VCaP (cell line): ENCODE results near the gene TSPYL4.

ENCODE experiments used
- H3K27ac ChIP-seq: fragments of 450-650 bp; 2 replicates; pipeline ENCODE4 v1.5.1; 2017
- TF ChIP-seq, protein P1 (sequence below): fragments of 450-650 bp; conservative IDR thresholded peaks from 2 replicates; pipeline ENCODE4 v1.5.1; 2017; ENCODE audit warnings: mild to moderate bottlenecking, moderate library complexity

TSPYL4 gene

DNA sequence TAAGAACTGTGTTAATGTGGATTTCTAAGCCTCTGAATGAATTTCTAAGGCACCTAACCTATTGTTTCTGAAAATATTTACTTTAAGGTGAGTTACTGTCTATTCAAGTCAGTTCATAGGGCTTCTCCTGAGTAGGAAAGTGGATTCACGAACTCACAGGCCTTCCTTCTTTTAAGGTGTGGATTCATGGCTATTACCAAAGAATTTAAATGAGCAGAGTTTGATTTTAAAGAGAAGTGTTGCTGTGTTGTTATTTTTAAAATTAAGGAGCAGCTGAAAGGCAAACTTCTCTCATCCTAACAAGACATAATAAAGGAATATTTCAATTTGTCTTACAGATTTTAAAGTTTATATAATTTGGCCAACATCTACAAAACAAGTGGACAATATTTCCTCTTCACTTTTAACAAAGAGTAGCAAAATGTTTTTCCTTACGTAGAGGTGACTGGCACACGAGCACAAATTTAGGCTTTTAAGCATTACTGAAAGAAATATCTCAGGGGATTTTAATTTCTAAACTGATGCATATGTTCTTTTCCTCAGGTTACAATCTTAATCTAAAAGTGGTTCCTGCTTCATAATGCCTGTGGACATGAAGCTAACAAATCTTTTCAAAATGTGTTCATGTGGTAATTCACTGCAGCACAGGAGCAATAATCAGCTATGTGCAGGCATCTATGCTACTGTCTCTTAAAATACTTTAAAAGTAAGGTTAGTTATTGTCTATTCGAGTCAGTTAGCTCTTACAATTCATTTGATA lies 602 bp upstream of the TSPYL4 start:
- H3K27ac ChIP-seq, result peak overlapping the region; percentile 92
- TF ChIP-seq, protein P1, sequence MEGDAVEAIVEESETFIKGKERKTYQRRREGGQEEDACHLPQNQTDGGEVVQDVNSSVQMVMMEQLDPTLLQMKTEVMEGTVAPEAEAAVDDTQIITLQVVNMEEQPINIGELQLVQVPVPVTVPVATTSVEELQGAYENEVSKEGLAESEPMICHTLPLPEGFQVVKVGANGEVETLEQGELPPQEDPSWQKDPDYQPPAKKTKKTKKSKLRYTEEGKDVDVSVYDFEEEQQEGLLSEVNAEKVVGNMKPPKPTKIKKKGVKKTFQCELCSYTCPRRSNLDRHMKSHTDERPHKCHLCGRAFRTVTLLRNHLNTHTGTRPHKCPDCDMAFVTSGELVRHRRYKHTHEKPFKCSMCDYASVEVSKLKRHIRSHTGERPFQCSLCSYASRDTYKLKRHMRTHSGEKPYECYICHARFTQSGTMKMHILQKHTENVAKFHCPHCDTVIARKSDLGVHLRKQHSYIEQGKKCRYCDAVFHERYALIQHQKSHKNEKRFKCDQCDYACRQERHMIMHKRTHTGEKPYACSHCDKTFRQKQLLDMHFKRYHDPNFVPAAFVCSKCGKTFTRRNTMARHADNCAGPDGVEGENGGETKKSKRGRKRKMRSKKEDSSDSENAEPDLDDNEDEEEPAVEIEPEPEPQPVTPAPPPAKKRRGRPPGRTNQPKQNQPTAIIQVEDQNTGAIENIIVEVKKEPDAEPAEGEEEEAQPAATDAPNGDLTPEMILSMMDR, result no peak

DNA sequence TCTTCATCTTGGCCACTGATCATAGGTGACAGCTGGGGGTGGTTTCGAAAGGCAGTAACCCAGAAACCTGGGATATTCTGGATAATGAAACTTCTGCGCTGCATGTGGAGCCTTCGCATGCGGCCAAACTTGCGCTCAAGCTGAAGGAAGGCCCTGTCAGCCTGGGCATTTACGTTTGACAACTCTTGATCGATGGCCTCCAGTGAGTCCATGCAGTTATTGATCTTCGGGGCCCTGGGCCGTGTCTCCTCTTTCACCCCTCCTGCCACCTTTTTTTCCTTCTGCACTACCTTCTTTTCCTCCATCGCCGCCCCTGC lies 729 bp downstream of the TSPYL4 start:
- H3K27ac ChIP-seq, result peak overlapping the region; percentile 92
- TF ChIP-seq, protein P1, result no peak

DNA sequence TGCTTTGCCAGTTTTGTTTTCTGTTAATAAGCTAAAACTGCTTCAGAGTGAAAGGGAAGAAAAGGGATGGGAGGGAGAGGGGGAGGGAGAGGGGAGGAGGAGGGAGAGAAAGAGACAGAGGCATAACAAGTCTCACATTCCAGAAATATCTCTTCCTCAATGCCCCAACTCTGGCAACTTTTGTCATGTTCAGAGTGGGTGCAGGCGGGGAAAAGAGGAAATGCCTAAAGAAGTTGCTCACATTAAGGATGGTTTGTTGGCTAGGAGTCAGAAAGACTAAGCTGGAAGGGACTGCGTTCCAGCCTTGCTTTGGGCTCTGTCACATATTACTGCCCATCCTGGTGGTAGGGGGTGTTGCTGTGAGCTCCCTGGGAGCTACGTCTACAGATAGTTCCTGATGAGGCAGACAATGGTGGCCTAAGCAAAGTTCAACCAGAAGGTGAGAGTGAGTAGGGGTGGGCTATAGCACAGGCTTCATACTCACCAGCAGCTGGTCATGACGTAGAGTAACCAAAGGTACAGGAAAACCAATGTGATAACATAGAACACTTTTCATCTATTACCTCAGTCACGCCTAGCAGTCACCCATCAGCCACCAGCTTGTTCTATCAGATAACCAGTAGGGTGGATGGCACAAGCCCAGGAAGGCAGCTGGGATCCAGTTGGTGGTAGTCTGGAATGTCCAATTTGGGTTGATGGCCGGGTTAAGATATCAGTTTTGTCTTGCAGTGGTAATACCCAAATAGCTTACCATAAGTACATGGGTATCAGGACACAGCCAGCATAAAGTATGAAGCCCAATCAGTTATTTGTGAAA lies 2.1 kb downstream of the TSPYL4 start:
- H3K27ac ChIP-seq, result no peak overlapping the region
- TF ChIP-seq, protein P1, result no peak

DNA sequence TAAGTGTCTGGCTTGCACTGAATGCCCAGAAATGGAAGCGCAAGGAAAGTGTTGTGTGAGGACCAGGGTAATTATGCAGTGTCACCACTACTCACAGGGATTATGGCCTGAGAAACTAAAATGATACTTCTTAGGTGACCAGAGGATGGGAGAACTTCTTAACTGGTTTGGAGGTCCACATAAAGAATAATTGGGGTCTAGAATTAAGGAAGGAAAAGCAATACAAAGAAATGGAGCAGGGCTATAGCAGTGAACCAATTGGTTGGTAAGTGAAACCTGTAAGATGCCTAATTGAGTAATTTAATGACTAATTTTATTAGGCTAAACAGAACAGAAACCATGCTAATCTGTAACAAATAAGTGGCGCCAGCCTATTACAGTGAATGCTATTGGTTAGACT lies 5.3 kb downstream of the TSPYL4 start:
- peak overlapping the region; percentile 32 for H3K27ac ChIP-seq
- TF ChIP-seq, protein P1, result no peak

DNA sequence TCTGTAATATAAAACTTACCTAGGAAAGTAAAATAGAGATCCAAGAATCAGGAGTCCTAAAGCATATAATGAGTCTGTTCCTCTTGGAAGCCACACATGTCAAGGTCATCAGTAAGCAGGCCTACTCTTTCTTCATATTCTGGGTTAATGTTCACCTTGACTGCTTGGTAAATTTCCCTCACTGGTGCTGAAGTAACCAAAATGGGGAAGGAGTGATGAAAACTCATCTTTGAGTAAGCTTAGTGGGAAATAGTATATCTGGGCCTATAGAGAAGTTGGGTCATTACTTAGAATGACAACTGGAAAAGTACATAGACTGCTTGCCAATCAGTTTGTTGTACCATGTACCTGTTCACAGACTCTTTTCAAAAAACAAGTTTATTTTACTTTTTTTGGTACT lies 6.6 kb downstream of the TSPYL4 start:
- TF ChIP-seq, protein P1, result no peak
- no peak overlapping the region; the same call in 1 of the 2 replicates for H3K27ac ChIP-seq

DNA sequence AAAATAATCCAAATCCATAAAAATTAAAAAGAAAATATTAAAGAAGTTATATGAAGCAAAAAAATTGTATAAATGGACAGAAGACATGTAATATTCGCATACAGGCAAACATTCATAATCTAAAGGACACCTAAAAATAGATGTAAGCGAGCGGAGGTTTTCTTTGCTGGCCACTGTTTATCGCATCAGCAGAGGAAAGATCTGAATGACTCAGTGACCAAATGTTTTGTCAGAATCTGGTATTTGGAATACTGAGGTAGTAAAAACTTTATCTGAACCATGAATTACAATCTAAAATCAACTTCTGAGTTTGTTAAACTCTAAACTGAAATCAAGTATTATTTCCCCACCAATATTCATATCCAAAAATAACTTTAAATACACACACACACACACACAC lies 7.8 kb downstream of the TSPYL4 start:
- TF ChIP-seq, protein P1, result no peak
- no peak overlapping the region; the same call in 1 of the 2 replicates for H3K27ac ChIP-seq

DNA sequence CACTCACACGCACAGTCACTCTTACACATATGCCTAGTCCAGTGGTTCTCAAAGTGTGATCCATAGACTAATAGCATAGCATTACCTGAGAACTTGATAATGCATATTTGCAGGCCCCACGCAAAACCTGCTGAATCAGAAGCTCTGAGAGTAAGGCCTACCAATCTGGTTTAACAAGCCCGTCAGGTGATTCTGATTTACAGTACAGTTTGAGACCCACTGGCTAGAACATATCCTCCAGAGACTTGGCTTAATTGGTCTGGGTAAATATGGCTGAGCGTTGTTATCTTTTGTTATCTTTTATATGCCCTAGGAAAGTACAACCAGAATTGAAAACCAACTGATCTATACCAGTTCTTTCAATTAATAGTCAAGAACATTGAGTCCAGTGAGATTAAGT lies 9.6 kb downstream of the TSPYL4 start:
- TF ChIP-seq, protein P1, result no peak
- H3K27ac ChIP-seq, result peak overlapping the region; percentile 73
